WERI-Rb-1 (cell line): Measurements from ENCODE around the gene SH3BP4.

ENCODE experiments used
- DNase-seq: peaks from one replicate; pipeline ENCODE4 v3.0.0-alpha.2; 2020
- H3K27ac ChIP-seq: fragments of 250-450 bp; sonication (Bioruptor Pico); 2 replicates; pipeline ENCODE4 v1.5.1; 2020; ENCODE audit warnings: mild to moderate bottlenecking, moderate library complexity
- H3K27me3 ChIP-seq: fragments of 250-450 bp; sonication (Bioruptor Pico); 2 replicates; pipeline ENCODE4 v1.5.1; 2021; ENCODE audit warnings: mild to moderate bottlenecking, low read depth, moderate library complexity; ENCODE audit not compliant: insufficient read depth, severe bottlenecking
- H3K36me3 ChIP-seq: fragments of 250-450 bp; sonication (Bioruptor Pico); 2 replicates; pipeline ENCODE4 v1.5.1; 2020; ENCODE audit warnings: mild to moderate bottlenecking, moderate library complexity
- H3K4me3 ChIP-seq: 2 replicates; pipeline ENCODE4 v1.5.1; 2011; ENCODE audit warnings: low read depth, mild to moderate bottlenecking, control low read depth, low read length
- H3K9me3 ChIP-seq: fragments of 250-450 bp; sonication (Bioruptor Pico); 2 replicates; pipeline ENCODE4 v1.5.1; 2021; ENCODE audit warnings: mild to moderate bottlenecking, moderate library complexity; ENCODE audit not compliant: severe bottlenecking
- TF ChIP-seq, protein P1 (sequence below): IDR thresholded peaks from 2 replicates; pipeline ENCODE4 v1.5.1; 2011; ENCODE audit warnings: low read depth, mild to moderate bottlenecking, control low read depth, inconsistent platforms, low read length

The SH3BP4 gene

DNA sequence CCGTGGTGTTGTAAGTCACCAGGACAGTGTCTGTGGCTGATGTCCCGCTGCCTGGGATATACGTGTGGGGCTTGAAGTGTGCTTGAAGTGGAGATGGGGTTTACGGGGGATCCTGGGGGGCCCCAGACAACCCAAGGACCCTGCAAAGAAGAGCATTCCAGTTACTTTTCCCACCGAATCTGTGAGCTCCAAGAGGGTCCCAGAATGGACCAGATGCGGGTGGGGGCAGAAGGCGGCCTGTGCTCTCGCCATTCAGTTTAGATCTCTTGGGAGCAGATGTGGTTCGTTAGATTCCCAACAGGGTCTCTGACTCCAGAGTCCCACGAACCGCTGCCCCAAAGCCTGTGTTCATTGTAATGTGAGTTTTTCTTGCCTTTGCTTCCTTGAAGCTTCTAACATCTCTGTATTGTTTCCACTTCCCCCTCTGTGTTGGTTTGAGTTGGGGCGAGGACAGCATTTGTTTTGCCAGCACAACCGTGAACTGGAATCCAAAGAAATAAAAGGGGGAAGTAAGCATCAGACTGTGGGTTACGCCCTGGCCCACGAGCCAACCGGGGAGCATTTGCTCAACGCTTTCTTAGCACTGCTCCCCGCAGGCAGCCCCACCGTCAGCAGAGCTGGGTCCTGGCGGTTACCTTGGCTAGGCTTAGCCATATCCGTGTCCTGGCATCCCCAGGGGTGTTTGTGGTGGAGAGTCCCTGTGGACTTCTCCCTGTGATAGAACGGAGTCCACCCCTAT is 92.1 kb downstream of the SH3BP4 start:
- no peak overlapping the region for H3K4me3 ChIP-seq
- H3K27ac ChIP-seq = no peak overlapping the region
- H3K36me3 ChIP-seq = peaks cover 88% of the 10 kb centered on the region
- no peaks in the 10 kb centered on the region for H3K27me3 ChIP-seq
- no peak for DNase-seq
- no peaks in the 10 kb centered on the region for H3K9me3 ChIP-seq
- TF ChIP-seq, protein P1, sequence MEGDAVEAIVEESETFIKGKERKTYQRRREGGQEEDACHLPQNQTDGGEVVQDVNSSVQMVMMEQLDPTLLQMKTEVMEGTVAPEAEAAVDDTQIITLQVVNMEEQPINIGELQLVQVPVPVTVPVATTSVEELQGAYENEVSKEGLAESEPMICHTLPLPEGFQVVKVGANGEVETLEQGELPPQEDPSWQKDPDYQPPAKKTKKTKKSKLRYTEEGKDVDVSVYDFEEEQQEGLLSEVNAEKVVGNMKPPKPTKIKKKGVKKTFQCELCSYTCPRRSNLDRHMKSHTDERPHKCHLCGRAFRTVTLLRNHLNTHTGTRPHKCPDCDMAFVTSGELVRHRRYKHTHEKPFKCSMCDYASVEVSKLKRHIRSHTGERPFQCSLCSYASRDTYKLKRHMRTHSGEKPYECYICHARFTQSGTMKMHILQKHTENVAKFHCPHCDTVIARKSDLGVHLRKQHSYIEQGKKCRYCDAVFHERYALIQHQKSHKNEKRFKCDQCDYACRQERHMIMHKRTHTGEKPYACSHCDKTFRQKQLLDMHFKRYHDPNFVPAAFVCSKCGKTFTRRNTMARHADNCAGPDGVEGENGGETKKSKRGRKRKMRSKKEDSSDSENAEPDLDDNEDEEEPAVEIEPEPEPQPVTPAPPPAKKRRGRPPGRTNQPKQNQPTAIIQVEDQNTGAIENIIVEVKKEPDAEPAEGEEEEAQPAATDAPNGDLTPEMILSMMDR = no peak

DNA sequence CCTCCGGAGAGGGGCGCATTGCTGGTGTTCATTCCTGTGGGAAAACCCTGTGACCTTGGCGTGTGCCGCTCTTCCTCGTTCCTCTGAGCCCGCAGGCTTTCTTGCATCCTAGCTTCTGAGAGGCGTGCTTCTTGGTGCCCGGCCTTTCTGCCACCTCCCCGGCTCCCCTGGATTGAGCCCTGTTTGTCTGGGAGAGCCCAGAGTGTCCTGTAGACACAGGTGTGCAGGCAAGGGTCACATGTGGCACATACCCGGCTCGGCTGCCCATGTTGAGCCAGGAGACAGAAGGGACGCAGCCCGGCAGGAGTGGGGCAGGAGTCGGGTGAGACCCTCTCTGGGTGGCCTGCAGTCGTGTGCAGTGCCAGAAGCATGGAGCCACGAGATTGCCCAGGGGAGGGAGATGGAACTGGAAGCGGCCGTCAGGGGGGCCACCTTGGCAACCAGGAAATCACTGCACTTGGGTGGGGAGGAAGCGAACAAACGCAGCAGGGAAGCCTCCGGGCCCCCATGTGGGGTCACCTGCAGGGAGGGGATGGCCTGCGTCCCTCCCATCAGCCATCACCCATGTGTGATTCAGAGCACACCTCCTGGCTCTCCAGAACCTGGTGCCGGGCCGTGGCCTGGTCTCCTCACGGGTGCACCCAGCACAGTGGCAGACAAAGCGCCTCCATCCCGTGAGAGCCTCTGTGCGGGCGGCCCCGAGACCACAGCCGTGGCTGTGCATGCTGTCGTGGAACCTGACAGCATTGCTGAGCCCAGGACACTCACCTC is 92.9 kb downstream of the SH3BP4 start:
- Histone ChIP-seq H3K4me3 (no peak overlapping the region), H3K27ac (no peak overlapping the region), H3K27me3 (no peaks in the 10 kb centered on the region), H3K36me3 (peaks cover 87% of the 10 kb centered on the region), H3K9me3 (no peaks in the 10 kb centered on the region)
- TF ChIP-seq, protein P1 = no peak
- DNase-seq = no peak

DNA sequence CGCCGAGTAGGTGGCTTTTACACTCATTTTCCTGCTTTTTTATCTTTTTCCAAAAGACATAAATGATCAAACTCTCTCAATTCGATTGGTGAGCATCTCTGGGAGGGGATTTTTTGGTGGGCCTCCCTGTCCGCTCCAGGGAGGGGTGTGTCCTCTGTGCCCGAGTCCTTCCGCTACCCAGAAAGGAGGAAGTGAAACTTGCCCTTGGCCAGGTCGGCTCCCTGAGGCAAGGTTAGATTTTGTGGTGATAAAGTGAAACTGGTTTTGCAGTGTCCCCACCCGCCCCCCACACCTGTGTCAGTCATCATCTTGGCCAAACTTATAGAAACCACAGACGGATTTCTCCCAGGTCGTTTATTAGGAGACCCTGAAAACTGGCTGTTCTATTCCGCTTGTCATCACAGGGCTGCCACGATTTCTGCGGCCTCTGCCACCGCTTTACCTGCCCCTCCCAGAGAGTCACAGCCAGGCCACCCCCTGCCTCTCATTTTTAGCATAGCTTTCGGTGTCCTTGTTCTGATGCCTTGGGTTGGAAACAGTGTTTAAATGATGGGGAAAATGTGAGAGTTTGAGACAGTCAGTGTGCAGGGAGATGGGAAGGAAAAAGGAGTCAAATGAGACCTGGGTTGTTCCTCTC is 93.6 kb downstream of the SH3BP4 start:
- TF ChIP-seq, protein P1 = no peak
- Histone ChIP-seq H3K36me3 (peaks cover 83% of the 10 kb centered on the region), H3K27me3 (no peaks in the 10 kb centered on the region), H3K4me3 (no peak overlapping the region), H3K27ac (no peak overlapping the region), H3K9me3 (no peaks in the 10 kb centered on the region)
- no peak for DNase-seq

DNA sequence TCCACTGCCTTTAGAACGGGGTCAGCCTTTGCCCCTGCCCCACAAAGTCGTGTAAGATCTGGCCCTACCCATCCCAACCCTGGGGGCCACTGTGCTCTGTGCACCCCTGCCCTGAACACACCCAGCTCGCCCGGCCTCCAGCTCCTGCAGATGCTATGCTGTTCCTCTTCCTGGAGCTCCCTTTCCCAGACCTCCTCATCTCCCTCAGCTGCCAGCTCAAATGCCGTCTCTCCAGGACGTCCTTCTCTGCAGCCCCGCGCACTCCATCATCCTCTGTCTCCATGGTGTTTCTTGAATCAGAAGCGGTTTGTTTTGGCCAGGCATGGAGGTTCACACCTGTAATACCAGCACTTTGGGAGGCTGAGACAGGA is 94.1 kb downstream of the SH3BP4 start:
- no peak overlapping the region for H3K27ac ChIP-seq
- H3K27me3 ChIP-seq = no peaks in the 10 kb centered on the region
- DNase-seq = no peak
- peaks cover 80% of the 10 kb centered on the region for H3K36me3 ChIP-seq
- no peak overlapping the region for H3K4me3 ChIP-seq
- TF ChIP-seq, protein P1 = no peak
- no peaks in the 10 kb centered on the region for H3K9me3 ChIP-seq

DNA sequence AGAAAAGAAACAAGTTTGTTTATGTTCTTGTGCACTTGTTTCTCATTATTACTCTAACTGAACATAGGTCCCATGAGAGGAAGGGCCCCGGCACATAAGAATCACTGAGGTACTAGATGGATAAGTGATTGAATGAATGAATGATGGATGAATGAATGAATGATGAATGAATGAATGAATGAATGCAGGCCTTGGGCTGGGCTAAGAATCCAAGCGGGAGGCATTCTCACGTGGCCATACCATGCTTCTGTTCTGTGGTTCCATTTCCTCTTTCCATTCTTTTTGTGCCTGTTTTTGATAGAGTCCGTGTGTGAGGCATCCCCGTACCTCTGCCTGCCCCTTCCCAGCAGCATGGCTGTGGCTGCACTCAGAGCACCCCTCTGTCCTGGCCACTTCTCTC is 94.8 kb downstream of the SH3BP4 start:
- Histone ChIP-seq H3K4me3 (no peak overlapping the region), H3K27me3 (no peaks in the 10 kb centered on the region), H3K36me3 (peaks cover 79% of the 10 kb centered on the region), H3K27ac (no peak overlapping the region), H3K9me3 (no peaks in the 10 kb centered on the region)
- TF ChIP-seq, protein P1 = no peak
- DNase-seq = no peak
